HEK293 (cell line): Measurements from ENCODE around the gene BSDC1.

Source experiments
- EGR2 ChIP-seq: fragments of 450-650 bp; formaldehyde crosslinking; IDR thresholded peaks from 2 replicates; pipeline ENCODE4 v1.5.1; 2016; ENCODE audit warnings: low read depth, missing biosample characterization, missing genetic modification characterization
- ELK4 ChIP-seq: IDR thresholded peaks from 2 replicates; pipeline ENCODE4 v1.6.1; 2011; ENCODE audit warnings: mild to moderate bottlenecking, low read depth, low read length, borderline replicate concordance
- FEZF1 ChIP-seq: fragments of 450-650 bp; formaldehyde crosslinking; IDR thresholded peaks from 2 replicates; pipeline ENCODE4 v1.5.1; 2016; ENCODE audit warnings: missing biosample characterization, missing genetic modification characterization
- GLIS2 ChIP-seq: fragments of 450-650 bp; formaldehyde crosslinking; IDR thresholded peaks from 2 replicates; pipeline ENCODE4 v1.5.1; 2016; ENCODE audit warnings: missing biosample characterization, missing genetic modification characterization
- KLF17 ChIP-seq: fragments of 450-650 bp; formaldehyde crosslinking; IDR thresholded peaks from 2 replicates; pipeline ENCODE4 v1.5.1; 2016; ENCODE audit warnings: missing biosample characterization, missing genetic modification characterization
- MEIS1 ChIP-seq: sonication (generic); formaldehyde crosslinking; IDR thresholded peaks from 2 replicates; pipeline ENCODE4 v1.8.1; 2022; ENCODE audit warnings: missing genetic modification reagents, mild to moderate bottlenecking, borderline replicate concordance
- OVOL3 ChIP-seq: fragments of 450-650 bp; formaldehyde crosslinking; IDR thresholded peaks from 2 replicates; pipeline ENCODE4 v1.5.1; 2016; ENCODE audit warnings: missing biosample characterization, missing genetic modification characterization
- SCRT2 ChIP-seq: fragments of 450-650 bp; formaldehyde crosslinking; IDR thresholded peaks from 2 replicates; pipeline ENCODE4 v1.5.1; 2016; ENCODE audit warnings: missing biosample characterization, missing genetic modification characterization
- TRIM28 ChIP-seq: IDR thresholded peaks from 2 replicates; pipeline ENCODE4 v1.6.1; 2011; ENCODE audit warnings: low read length, control low read depth, borderline replicate concordance
- ZBTB11 ChIP-seq: fragments of 450-650 bp; formaldehyde crosslinking; conservative IDR thresholded peaks from 2 replicates; pipeline ENCODE4 v1.5.1; 2016; ENCODE audit warnings: low read depth, missing biosample characterization, missing genetic modification characterization
- ZEB2 ChIP-seq: fragments of 450-650 bp; formaldehyde crosslinking; IDR thresholded peaks from 2 replicates; pipeline ENCODE4 v1.5.1; 2016; ENCODE audit warnings: missing biosample characterization, missing genetic modification characterization
- ZFP3 ChIP-seq: fragments of 450-650 bp; formaldehyde crosslinking; IDR thresholded peaks from 2 replicates; pipeline ENCODE4 v1.5.1; 2016; ENCODE audit warnings: low read depth, missing biosample characterization, missing genetic modification characterization
- ZNF114 ChIP-seq: fragments of 450-650 bp; formaldehyde crosslinking; IDR thresholded peaks from 2 replicates; pipeline ENCODE4 v1.5.0; 2017; ENCODE audit warnings: missing biosample characterization, missing genetic modification characterization
- ZNF202 ChIP-seq: fragments of 450-650 bp; formaldehyde crosslinking; IDR thresholded peaks from 2 replicates; pipeline ENCODE4 v1.5.1; 2016; ENCODE audit warnings: missing biosample characterization, missing genetic modification characterization, borderline replicate concordance
- ZNF214 ChIP-seq: fragments of 450-650 bp; formaldehyde crosslinking; IDR thresholded peaks from 2 replicates; pipeline ENCODE4 v1.5.1; 2017; ENCODE audit warnings: missing biosample characterization, mild to moderate bottlenecking, missing genetic modification characterization, borderline replicate concordance
- ZNF280C ChIP-seq: fragments of 450-650 bp; formaldehyde crosslinking; IDR thresholded peaks from 2 replicates; pipeline ENCODE4 v1.5.1; 2016; ENCODE audit warnings: missing biosample characterization, missing genetic modification characterization
- ZNF292 ChIP-seq: fragments of 450-650 bp; formaldehyde crosslinking; IDR thresholded peaks from 2 replicates; pipeline ENCODE4 v1.5.1; 2016; ENCODE audit warnings: low read depth, missing biosample characterization, missing genetic modification characterization, borderline replicate concordance
- ZNF302 ChIP-seq: fragments of 450-650 bp; formaldehyde crosslinking; IDR thresholded peaks from 2 replicates; pipeline ENCODE4 v1.5.1; 2016; ENCODE audit warnings: missing biosample characterization, missing genetic modification characterization, low read depth
- ZNF324 ChIP-seq: fragments of 450-650 bp; formaldehyde crosslinking; IDR thresholded peaks from 2 replicates; pipeline ENCODE4 v1.5.1; 2016; ENCODE audit warnings: missing biosample characterization, missing genetic modification characterization
- ZNF416 ChIP-seq: fragments of 450-650 bp; formaldehyde crosslinking; IDR thresholded peaks from 2 replicates; pipeline ENCODE4 v1.5.1; 2016; ENCODE audit warnings: missing biosample characterization, missing genetic modification characterization
- ZNF510 ChIP-seq: fragments of 450-650 bp; formaldehyde crosslinking; IDR thresholded peaks from 2 replicates; pipeline ENCODE4 v1.5.1; 2018; ENCODE audit warnings: mild to moderate bottlenecking, missing genetic modification characterization, missing biosample characterization; ENCODE audit not compliant: insufficient replicate concordance
- ZNF529 ChIP-seq: fragments of 450-650 bp; formaldehyde crosslinking; IDR thresholded peaks from 2 replicates; pipeline ENCODE4 v1.5.1; 2017; ENCODE audit warnings: missing genetic modification characterization, missing biosample characterization; ENCODE audit not compliant: insufficient replicate concordance
- ZNF580 ChIP-seq: fragments of 450-650 bp; formaldehyde crosslinking; IDR thresholded peaks from 2 replicates; pipeline ENCODE4 v1.5.1; 2016; ENCODE audit warnings: missing biosample characterization, missing genetic modification characterization
- ZNF610 ChIP-seq: fragments of 450-650 bp; formaldehyde crosslinking; IDR thresholded peaks from 2 replicates; pipeline ENCODE4 v1.5.1; 2016; ENCODE audit warnings: missing biosample characterization, missing genetic modification characterization, borderline replicate concordance
- ZNF626 ChIP-seq: fragments of 450-650 bp; sonication (Bioruptor Pico); formaldehyde crosslinking; IDR thresholded peaks from 2 replicates; pipeline ENCODE4 v1.5.1; 2018; ENCODE audit warnings: missing biosample characterization, missing genetic modification characterization, inconsistent platforms
- ZNF777 ChIP-seq: fragments of 450-650 bp; formaldehyde crosslinking; IDR thresholded peaks from 2 replicates; pipeline ENCODE4 v1.5.1; 2017; ENCODE audit warnings: missing biosample characterization, missing genetic modification characterization, borderline replicate concordance
- ZSCAN4 ChIP-seq: fragments of 450-650 bp; formaldehyde crosslinking; IDR thresholded peaks from 2 replicates; pipeline ENCODE4 v1.5.1; 2017; ENCODE audit warnings: missing biosample characterization, missing genetic modification characterization

BSDC1 gene

GRCh38 chr1:32394141-32394889, at the start of gene BSDC1 (continued):
- TF ChIP-seq ZBTB11 (tag by site-specific recombination): peak; percentile 37; the same call in 1 of the 2 replicates
- TF ChIP-seq GLIS2 (tag by site-specific recombination): no peak; the same call in 1 of the 2 replicates
- TF ChIP-seq ZNF510 (tag by site-specific recombination): no peak
- TF ChIP-seq ZNF777 (tag by site-specific recombination): no peak
- TF ChIP-seq ZEB2 (tag by site-specific recombination): peak; percentile 80; the same call in 1 of the 2 replicates
- peak; percentile 91; the same call in 1 of the 2 replicates for TF ChIP-seq ZNF324 (tag by site-specific recombination)
- TF ChIP-seq MEIS1 (CRISPR knock-in tag): no peak
- peak; percentile 19; the same call in 1 of the 2 replicates for TF ChIP-seq ZNF610 (tag by site-specific recombination)
- TF ChIP-seq ZNF280C: no peak
- peak; percentile 74 for TF ChIP-seq EGR2 (tag by site-specific recombination)
- no peak for TF ChIP-seq ZNF114 (tag by site-specific recombination)
- no peak for TF ChIP-seq FEZF1 (tag by site-specific recombination)
- no peak for TF ChIP-seq ZNF416 (tag by site-specific recombination)
- peak; percentile 100 for TF ChIP-seq TRIM28
- TF ChIP-seq ZNF214: no peak
- TF ChIP-seq ZSCAN4 (tag by site-specific recombination): peak; percentile 25; the same call in 1 of the 2 replicates
- no peak for TF ChIP-seq ZNF292
- peak; percentile 70; the same call in 1 of the 2 replicates for TF ChIP-seq OVOL3 (tag by site-specific recombination)
- no peak for TF ChIP-seq SCRT2 (tag by site-specific recombination)
- no peak for TF ChIP-seq ZFP3
- no peak for TF ChIP-seq ZNF626
- TF ChIP-seq ELK4: no peak
- no peak for TF ChIP-seq ZNF202 (tag by site-specific recombination)
- TF ChIP-seq ZNF529 (tag by site-specific recombination): no peak
- no peak for TF ChIP-seq ZNF302 (tag by site-specific recombination)
- peak; percentile 65; the same call in 1 of the 2 replicates for TF ChIP-seq KLF17 (tag by site-specific recombination)
- peak; percentile 47; the same call in 1 of the 2 replicates for TF ChIP-seq ZNF580 (tag by site-specific recombination)
